ENCODE data around the gene B4GALNT2. TPM values are rescaled to one million over a fixed set of nuclear protein-coding genes. Genes with fewer than 3 reads are reported as not detected.
"Not testable (repeated sequence)": the region's sequence is repeated elsewhere in the genome, so short reads cannot be mapped to it uniquely, and the experiment has no call there.

B4GALNT2 gene
- polyA plus RNA-seq, 1 donor from 2014 or later: not detected

- H3K36me3 ChIP-seq (ENCODE audit: insufficient read depth, low read length): no peaks in the 10 kb centered on the region
- peaks cover 2% of the 10 kb centered on the region for H3K9me3 ChIP-seq (ENCODE audit: low read length)
- H3K9ac ChIP-seq (ENCODE audit: low read length): no peak overlapping the region
- no peak for TF ChIP-seq MXI1 (conservative IDR thresholded peaks at IDR 0.05; ENCODE audit: poor library complexity, severe bottlenecking)
- no peak for TF ChIP-seq SMC3 (conservative IDR thresholded peaks at IDR 0.05; ENCODE audit: poor library complexity)
- no peaks in the 10 kb centered on the region for H4K20me1 ChIP-seq (ENCODE audit: insufficient read depth)
- no peak overlapping the region for H3K4me3 ChIP-seq (ENCODE audit: low read length)
- no peak overlapping the region for H3K4me2 ChIP-seq (ENCODE audit: low read length)
- no peaks in the 10 kb centered on the region for H3F3A ChIP-seq (ENCODE audit: insufficient read depth, low read length, poor library complexity, severe bottlenecking)
- H2AFZ ChIP-seq (ENCODE audit: low read depth, low read length): no peak overlapping the region
- H3K79me2 ChIP-seq (replicated peaks; ENCODE audit: insufficient read depth, low read length): no peaks in the 10 kb centered on the region
- H3K27ac ChIP-seq (ENCODE audit: low read length): no peak overlapping the region
- no peaks in the 10 kb centered on the region for H3K9me2 ChIP-seq (ENCODE audit: insufficient read depth, low read length)
- H3K27me3 ChIP-seq (ENCODE audit: insufficient read depth, low read depth, low read length): peaks cover 38% of the 10 kb centered on the region
These were observed 1.7 kb upstream of the B4GALNT2 start for GRCh38 chr17:49130891-49131290.

- Histone ChIP-seq H3K4me3 (ENCODE audit: low read length) (peak overlapping the region; percentile 62), H3F3A (ENCODE audit: insufficient read depth, low read length, poor library complexity, severe bottlenecking) (no peaks in the 10 kb centered on the region), H3K4me2 (ENCODE audit: low read length) (peak overlapping the region; percentile 35), H3K27me3 (ENCODE audit: insufficient read depth, low read depth, low read length) (peaks cover 38% of the 10 kb centered on the region), H3K27ac (ENCODE audit: low read length) (no peak overlapping the region), H4K20me1 (ENCODE audit: insufficient read depth) (no peaks in the 10 kb centered on the region), H3K36me3 (ENCODE audit: insufficient read depth, low read length) (no peaks in the 10 kb centered on the region), H3K9ac (ENCODE audit: low read length) (no peak overlapping the region), H3K79me2 (replicated peaks; ENCODE audit: insufficient read depth, low read length) (no peaks in the 10 kb centered on the region), H2AFZ (ENCODE audit: low read depth, low read length) (no peak overlapping the region), H3K9me3 (ENCODE audit: low read length) (peaks cover 2% of the 10 kb centered on the region), H3K9me2 (ENCODE audit: insufficient read depth, low read length) (no peaks in the 10 kb centered on the region)
- TF ChIP-seq EP300 (conservative IDR thresholded peaks at IDR 0.05; ENCODE audit: poor library complexity, severe bottlenecking) (no peak), SMC3 (conservative IDR thresholded peaks at IDR 0.05; ENCODE audit: poor library complexity) (no peak), MXI1 (conservative IDR thresholded peaks at IDR 0.05; ENCODE audit: poor library complexity, severe bottlenecking) (no peak), EZH2 (IDR thresholded peaks at IDR 0.05; ENCODE audit: borderline replicate concordance, insufficient read depth, low read length, poor library complexity, severe bottlenecking) (no peak), CTCF (IDR thresholded peaks at IDR 0.05; ENCODE audit: poor library complexity, severe bottlenecking) (no peak), REST (IDR thresholded peaks at IDR 0.05; ENCODE audit: borderline replicate concordance) (no peak), POLR2AphosphoS5 (IDR thresholded peaks at IDR 0.05) (no peak)
These were observed 261 bp upstream of the B4GALNT2 start for GRCh38 chr17:49132317-49132698.

GRCh38 chr17:49136335-49136734, 3.8 kb downstream of the B4GALNT2 start:
- H3K79me2 ChIP-seq (replicated peaks; ENCODE audit: insufficient read depth, low read length): no peaks in the 10 kb centered on the region
- no peaks in the 10 kb centered on the region for H4K20me1 ChIP-seq (ENCODE audit: insufficient read depth)
- H3K4me2 ChIP-seq (ENCODE audit: low read length): no peak overlapping the region
- no peak overlapping the region for H3K9ac ChIP-seq (ENCODE audit: low read length)
- TF ChIP-seq TAF1 (IDR thresholded peaks at IDR 0.05; ENCODE audit: low read depth): no peak
- no peak for TF ChIP-seq POLR2AphosphoS5 (IDR thresholded peaks at IDR 0.05)
- no peak for TF ChIP-seq MXI1 (conservative IDR thresholded peaks at IDR 0.05; ENCODE audit: poor library complexity, severe bottlenecking)
- TF ChIP-seq RAD21 (conservative IDR thresholded peaks at IDR 0.05): no peak
- H3K9me3 ChIP-seq (ENCODE audit: low read length): no peaks in the 10 kb centered on the region
- no peaks in the 10 kb centered on the region for H3K36me3 ChIP-seq (ENCODE audit: insufficient read depth, low read length)
- H3K4me3 ChIP-seq (ENCODE audit: low read length): no peak overlapping the region
- no peaks in the 10 kb centered on the region for H3F3A ChIP-seq (ENCODE audit: insufficient read depth, low read length, poor library complexity, severe bottlenecking)
- no peaks in the 10 kb centered on the region for H3K9me2 ChIP-seq (ENCODE audit: insufficient read depth, low read length)
- no peak overlapping the region for H2AFZ ChIP-seq (ENCODE audit: low read depth, low read length)
- H3K27me3 ChIP-seq (ENCODE audit: insufficient read depth, low read depth, low read length): peaks cover 28% of the 10 kb centered on the region
- H3K27ac ChIP-seq (ENCODE audit: low read length): no peak overlapping the region

- H3K36me3 ChIP-seq (ENCODE audit: insufficient read depth, low read length); H3K4me2 ChIP-seq (ENCODE audit: low read length); H3K27ac ChIP-seq (ENCODE audit: low read length); H3K9me3 ChIP-seq (ENCODE audit: low read length); H3K9me2 ChIP-seq (ENCODE audit: insufficient read depth, low read length); H2AFZ ChIP-seq (ENCODE audit: low read depth, low read length); H3K9ac ChIP-seq (ENCODE audit: low read length); H3F3A ChIP-seq (ENCODE audit: insufficient read depth, low read length, poor library complexity, severe bottlenecking); H3K79me2 ChIP-seq (replicated peaks; ENCODE audit: insufficient read depth, low read length); H3K4me3 ChIP-seq (ENCODE audit: low read length); H4K20me1 ChIP-seq (ENCODE audit: insufficient read depth); H3K27me3 ChIP-seq (ENCODE audit: insufficient read depth, low read depth, low read length): not testable (repeated sequence)
These were observed 13.1 kb downstream of the B4GALNT2 start for GRCh38 chr17:49145654-49146053.
